ENCODE measurements around the gene PPP2R5C.
"Not testable (repeated sequence)": the region's sequence is repeated elsewhere in the genome, so short reads cannot be mapped to it uniquely, and the experiment has no call there.

Gene PPP2R5C

GRCh38 chr14:101727611-101728366 lies 33.7 kb upstream of the PPP2R5C start:
- no peak for DNase-seq

- DNase-seq = no peak
These were observed 33.2 kb upstream of the PPP2R5C start for GRCh38 chr14:101728367-101728742.

GRCh38 chr14:101729382-101729781 lies 32.1 kb upstream of the PPP2R5C start:
- no peak for DNase-seq

GRCh38 chr14:101730157-101730556 lies 31.4 kb upstream of the PPP2R5C start:
- DNase-seq = not testable (repeated sequence)

- DNase-seq = no peak
These were observed 30.8 kb upstream of the PPP2R5C start for GRCh38 chr14:101730626-101731186.

GRCh38 chr14:101731187-101732080 lies 30.1 kb upstream of the PPP2R5C start:
- DNase-seq = peak; percentile 73 to 92

- DNase-seq = no peak
These were observed 29.4 kb upstream of the PPP2R5C start for GRCh38 chr14:101732118-101732517.

GRCh38 chr14:101733211-101733610 lies 28.3 kb upstream of the PPP2R5C start:
- no peak for DNase-seq

GRCh38 chr14:101734246-101734847 lies 27.2 kb upstream of the PPP2R5C start:
- no peak for DNase-seq

GRCh38 chr14:101735453-101735852 lies 26.1 kb upstream of the PPP2R5C start:
- DNase-seq = no peak

GRCh38 chr14:101736071-101736470 lies 25.4 kb upstream of the PPP2R5C start:
- DNase-seq = no peak

GRCh38 chr14:101736585-101736984 lies 24.9 kb upstream of the PPP2R5C start:
- DNase-seq = no peak

GRCh38 chr14:101737414-101738339 lies 23.8 kb upstream of the PPP2R5C start:
- peak in 1 of 2 experiments; percentile 11 for DNase-seq

GRCh38 chr14:101738703-101739320 lies 22.7 kb upstream of the PPP2R5C start:
- no peak for DNase-seq

- no peak for DNase-seq
These were observed 21.9 kb upstream of the PPP2R5C start for GRCh38 chr14:101739446-101740141.

- DNase-seq = no peak
These were observed 20.5 kb upstream of the PPP2R5C start for GRCh38 chr14:101740981-101741380.

GRCh38 chr14:101743701-101744100 lies 17.8 kb upstream of the PPP2R5C start:
- DNase-seq = no peak

GRCh38 chr14:101744382-101744781 lies 17.1 kb upstream of the PPP2R5C start:
- DNase-seq = not testable (repeated sequence)

- DNase-seq = not testable (repeated sequence)
These were observed 11.8 kb upstream of the PPP2R5C start for GRCh38 chr14:101749756-101750155.

GRCh38 chr14:101754893-101755292 lies 6.6 kb upstream of the PPP2R5C start:
- DNase-seq = no peak

Data from stimulated activated CD4-positive, alpha-beta T cell treated with anti-CD3 and anti-CD28 coated beads, Interleukin-4, amount 100 ng/mL, for 4 hours (primary cell).